Skin epidermis (tissue), 12 donors: Measurements from ENCODE around the gene ADAT1.
"Not testable (repeated sequence)": the region's sequence is repeated elsewhere in the genome, so short reads cannot be mapped to it uniquely, and the experiment has no call there.

ENCODE experiments used
- H3K27ac ChIP-seq, 21 experiments: fragments of 200-600 bp; sonication (generic) in 11 of 21; one replicate each; pipeline ENCODE4 v1.5.0; 2020; ENCODE audit warnings: mild to moderate bottlenecking in 3 of 21, inconsistent platforms in 2 of 21, moderate library complexity in 2 of 21
- H3K4me3 ChIP-seq, 7 experiments: fragments of 200-600 bp; sonication (generic) in 2 of 7; one replicate each; pipeline ENCODE4 v1.5.0; 2020; ENCODE audit warnings: inconsistent platforms in 2 of 7, mild to moderate bottlenecking in 2 of 7, moderate library complexity in 1 of 7

ADAT1 gene

DNA sequence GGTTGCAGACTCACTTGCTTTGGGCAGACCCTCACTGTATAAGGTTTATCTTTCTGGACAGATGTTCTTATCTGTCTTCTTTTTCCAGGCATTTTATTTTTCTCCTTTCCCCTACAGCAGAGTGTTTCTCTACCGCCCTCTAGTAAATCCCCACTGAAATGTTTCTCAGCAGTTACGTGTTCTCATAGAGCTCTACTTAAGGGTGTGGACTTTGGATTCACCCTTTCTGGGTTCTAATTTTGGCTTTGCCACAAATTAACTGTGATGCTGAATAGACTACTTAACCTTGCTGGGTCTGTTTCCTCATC is 2.0 kb downstream of the ADAT1 start:
- no peak overlapping the region for H3K4me3 ChIP-seq
- H3K27ac ChIP-seq, result peak overlapping the region in 3 of 21 experiments; percentile 3 to 65 (median 52)

DNA sequence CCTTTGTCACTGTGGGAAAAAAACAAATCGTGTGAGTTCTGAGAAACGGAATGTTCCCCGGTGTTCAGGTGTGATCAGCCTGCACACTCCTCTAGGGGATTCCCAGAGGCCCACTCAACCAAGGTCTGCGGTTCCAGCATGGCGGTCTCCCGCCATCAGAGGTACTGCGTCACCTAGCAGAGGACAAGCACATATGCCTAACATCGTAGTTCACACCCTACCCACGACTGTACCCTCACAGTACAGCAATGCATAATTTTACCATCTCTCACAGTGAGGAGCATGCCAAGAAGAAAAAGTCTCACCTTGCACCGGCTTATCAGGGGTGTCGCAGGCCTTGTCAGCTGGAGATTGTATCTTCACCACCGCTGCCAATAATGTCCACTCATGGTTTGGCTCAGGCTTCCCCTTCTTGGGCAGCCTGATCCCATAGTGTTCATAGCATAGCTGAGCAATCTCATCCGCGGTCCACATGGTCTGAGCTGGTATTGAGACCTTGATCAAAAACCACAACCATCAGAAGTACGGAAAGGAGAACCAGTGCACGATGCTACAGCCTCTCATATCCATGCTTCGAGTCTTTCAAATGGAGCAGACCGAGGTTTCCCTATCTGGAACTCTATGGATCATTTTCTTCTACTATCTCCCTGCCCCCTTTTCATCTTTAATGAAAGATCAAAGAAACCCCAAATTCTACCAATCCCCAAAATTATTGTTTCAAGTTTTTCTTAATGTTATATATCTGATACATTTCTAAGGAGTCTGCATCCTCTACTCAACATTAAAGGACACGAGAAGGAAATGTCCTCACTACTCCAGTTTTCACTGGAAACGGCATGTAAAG is 2.5 kb downstream of the ADAT1 start:
- H3K4me3 ChIP-seq, result no peak overlapping the region
- H3K27ac ChIP-seq, result peak overlapping the region in 6 of 21 experiments; percentile 3 to 65 (median 38)

- H3K4me3 ChIP-seq, result no peak overlapping the region
- H3K27ac ChIP-seq, result no peak overlapping the region
Observed at GRCh38 chr16:75618780-75619179, 4.3 kb downstream of the ADAT1 start.

DNA sequence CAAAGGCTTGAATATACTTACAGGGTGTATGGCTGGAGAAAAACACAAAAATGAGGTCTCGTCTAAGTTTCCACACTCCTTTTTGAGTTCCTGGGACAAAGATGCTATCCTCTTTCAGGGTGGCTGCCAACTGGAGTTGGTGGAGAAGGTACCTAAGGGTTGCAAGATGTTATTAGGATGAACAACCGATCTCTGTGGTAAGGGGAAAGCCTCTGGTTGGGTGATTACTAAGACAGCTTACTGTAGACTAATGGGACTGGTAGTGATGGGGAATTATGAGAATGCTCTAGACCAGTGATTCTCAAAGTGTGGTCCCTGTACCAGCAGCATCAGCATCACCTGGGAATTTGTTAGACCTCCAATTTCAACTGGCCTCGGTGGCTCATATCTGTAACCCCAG is 6.0 kb downstream of the ADAT1 start:
- Histone ChIP-seq H3K4me3 (no peak overlapping the region), H3K27ac (peak overlapping the region in 7 of 21 experiments; percentile 9 to 76 (median 41))

- H3K27ac ChIP-seq, result peak overlapping the region in 6 of 21 experiments; percentile 18 to 76 (median 54)
- no peak overlapping the region for H3K4me3 ChIP-seq
Observed at GRCh38 chr16:75616521-75617010, 6.5 kb downstream of the ADAT1 start.

DNA sequence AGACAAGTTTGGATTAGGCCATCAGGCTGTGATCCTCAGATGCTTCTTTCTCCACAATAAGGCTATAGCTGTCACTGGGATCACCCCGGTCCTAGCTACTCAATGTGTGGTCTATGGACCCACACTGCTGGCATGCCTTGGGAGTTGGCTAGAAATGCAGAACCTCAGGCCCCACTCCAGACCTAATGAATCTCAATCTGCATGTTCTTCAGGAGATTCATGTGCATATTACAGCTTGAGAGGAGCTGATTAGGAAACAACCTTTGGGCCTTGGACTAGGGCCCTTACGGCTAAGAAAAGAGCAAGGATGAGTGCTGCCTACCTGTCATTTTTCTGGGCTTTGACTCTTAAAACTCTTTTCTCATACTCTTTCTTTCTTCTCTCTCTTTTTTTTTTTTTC is 7.5 kb downstream of the ADAT1 start:
- no peak overlapping the region for H3K4me3 ChIP-seq
- peak overlapping the region in 6 of 21 experiments; percentile 27 to 76 (median 64) for H3K27ac ChIP-seq

DNA sequence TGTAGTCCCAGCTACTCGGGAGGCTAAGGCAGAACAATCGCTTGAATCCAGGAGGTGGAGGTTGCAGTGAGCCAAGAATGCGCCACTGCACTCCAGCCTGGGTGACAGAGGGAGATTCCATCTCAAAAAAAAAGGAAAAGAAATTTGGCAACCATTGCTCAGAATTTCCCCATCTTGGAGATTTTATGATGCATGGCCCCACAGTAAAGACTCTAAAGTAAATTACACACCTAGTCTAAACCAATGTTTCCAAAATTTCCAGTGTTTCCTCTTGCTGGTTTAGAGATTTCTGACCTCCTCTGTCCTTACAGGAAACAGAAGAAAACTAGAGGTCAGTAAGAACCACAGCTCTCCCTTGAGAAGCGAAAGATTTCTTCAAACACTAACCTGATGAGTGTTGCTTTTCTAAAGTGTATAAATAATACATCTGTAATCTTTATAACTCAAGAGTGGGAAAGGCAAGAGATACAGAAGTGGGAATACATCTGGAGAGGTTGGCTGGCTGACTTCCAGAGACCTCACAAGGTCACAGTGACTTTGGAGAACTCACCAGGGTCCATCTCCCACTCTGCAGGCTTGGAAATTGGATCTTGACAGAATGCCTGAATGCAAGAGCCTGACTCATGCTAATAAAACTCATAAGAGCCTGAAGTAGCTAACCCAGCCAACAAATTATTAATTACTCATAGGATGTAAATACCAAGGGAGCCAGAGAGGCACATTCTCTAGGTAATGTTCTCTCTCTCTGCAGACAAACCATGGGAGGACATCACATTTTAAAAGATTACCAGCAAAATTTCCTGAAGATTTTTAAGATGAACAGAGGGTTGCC is 8.8 kb downstream of the ADAT1 start:
- no peak overlapping the region for H3K4me3 ChIP-seq

DNA sequence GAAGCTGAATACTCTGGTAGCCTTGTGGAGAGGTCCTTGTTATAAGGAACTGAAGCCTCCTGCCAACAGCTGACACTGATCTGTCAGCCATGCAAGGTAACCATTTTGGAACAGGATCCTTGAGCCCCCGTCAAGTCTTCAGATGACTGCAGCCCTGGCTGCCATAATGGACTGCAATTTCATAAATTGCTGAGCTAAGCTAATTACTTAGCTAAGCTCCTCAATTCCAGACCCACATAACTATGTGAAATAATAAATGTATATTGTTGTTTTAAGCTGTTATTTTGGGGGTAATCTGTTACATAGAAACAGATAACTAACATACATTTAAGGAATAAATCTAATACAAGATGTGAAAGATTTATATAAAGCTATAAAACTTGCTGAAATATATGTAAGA is 16.6 kb downstream of the ADAT1 start:
- H3K27ac ChIP-seq, result no peak overlapping the region
- H3K4me3 ChIP-seq, result no peak overlapping the region

More for the DNA sequence above, 8.8 kb downstream of the ADAT1 start:
- no peak overlapping the region for H3K27ac ChIP-seq

GRCh38 chr16:75603241-75603640 is 19.8 kb downstream of the ADAT1 start:
- Histone ChIP-seq H3K27ac (no peak overlapping the region), H3K4me3 (no peak overlapping the region)

DNA sequence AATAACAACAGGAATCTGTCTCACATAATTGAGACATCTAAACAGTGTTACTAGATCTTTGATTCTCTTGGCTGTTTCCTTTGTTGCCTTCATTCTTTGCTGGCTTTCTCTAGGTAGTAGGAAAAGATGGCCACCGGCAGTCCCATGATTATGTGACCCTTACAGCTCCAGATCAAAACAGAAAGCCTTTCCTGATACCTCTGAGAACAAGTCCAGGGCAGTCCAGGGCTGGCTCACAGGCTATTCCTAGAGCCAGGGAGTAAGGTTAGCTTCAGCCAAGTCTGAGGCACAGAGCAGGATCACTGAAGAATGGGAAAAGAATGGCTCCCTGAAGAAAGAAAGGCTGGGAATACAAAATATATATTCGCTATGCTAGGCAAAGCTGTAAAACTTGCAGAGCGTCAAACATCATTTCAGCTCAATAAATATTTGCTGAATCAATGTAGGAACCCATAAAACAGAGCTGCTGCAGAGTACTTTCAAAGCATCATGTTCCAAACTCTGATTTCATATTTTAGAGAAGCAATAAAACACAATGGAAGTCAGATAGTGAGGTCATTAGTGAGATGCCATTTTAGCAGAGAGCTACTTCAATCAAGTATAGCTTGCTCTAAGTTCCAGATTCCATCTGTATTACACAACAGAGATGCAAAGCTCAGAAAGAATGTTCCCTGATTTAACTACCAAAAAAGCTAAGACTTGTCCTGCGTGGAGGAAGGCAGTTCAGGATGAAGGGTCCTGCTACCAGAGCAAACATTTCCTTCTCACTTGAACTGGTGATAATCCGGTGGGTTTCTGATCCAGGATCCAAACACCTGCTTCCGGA is 23.4 kb downstream of the ADAT1 start:
- H3K4me3 ChIP-seq, result no peak overlapping the region
- H3K27ac ChIP-seq, result no peak overlapping the region

DNA sequence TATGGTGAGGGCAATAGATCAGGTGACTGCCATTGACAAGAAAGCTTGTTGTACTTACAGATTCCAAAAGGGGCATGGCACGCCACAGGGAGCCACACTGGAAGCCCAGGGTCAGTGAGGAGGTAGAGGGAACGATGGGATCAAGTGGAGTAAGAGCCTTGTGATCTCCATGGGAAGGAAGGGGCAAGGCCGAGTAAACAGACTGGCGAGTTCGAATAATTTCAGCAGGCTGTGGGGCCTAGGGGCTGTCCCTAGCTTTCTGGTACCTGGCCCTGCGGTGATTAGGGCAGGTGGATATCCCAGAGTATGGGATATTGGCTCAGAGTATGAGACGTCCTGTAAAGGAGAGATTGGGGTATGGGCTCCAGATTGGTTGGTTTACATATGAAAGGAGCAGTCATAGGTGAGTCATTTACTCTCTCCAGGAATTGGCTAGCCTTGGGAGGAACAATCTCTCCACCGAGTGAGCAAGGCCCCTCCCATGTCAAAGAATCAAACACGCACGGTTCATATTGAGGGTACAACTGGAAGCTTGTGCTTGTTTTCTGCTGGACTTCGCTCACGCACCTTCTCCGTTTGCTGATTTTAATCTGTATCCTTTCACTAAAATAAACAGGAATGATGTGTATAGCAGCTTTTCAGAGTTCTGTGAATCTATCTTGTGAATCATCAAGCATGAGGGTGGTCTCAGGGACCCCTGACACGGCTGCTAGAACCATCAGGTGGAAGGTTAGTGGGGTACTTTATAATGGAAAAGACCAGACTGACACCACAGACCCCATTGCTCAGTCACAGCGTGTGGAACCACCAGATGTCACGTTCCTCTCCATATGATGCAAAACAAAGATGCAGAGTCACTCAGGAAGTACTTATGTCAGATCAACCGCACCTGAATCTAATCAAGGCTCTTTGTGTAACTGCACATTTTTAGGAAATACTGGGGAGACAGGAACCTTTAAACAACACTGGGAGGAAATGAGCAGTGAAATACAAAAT is 29.0 kb downstream of the ADAT1 start:
- peak overlapping the region in 2 of 21 experiments; percentile 6 to 34 for H3K27ac ChIP-seq
- no peak overlapping the region for H3K4me3 ChIP-seq

GRCh38 chr16:75593308-75593707 is 29.8 kb downstream of the ADAT1 start:
- no peak overlapping the region for H3K27ac ChIP-seq
- H3K4me3 ChIP-seq, result no peak overlapping the region

GRCh38 chr16:75591927-75592326 is 31.2 kb downstream of the ADAT1 start:
- H3K27ac ChIP-seq, H3K4me3 ChIP-seq: not testable (repeated sequence)

- Histone ChIP-seq H3K27ac (peak overlapping the region in 17 of 21 experiments; percentile 7 to 82 (median 52)), H3K4me3 (no peak overlapping the region)
Observed at GRCh38 chr16:75590920-75591843, 31.9 kb downstream of the ADAT1 start.

GRCh38 chr16:75589306-75589705 is 33.8 kb downstream of the ADAT1 start:
- Histone ChIP-seq H3K4me3 (no peak overlapping the region), H3K27ac (peak overlapping the region in 9 of 21 experiments; percentile 21 to 82 (median 63))

DNA sequence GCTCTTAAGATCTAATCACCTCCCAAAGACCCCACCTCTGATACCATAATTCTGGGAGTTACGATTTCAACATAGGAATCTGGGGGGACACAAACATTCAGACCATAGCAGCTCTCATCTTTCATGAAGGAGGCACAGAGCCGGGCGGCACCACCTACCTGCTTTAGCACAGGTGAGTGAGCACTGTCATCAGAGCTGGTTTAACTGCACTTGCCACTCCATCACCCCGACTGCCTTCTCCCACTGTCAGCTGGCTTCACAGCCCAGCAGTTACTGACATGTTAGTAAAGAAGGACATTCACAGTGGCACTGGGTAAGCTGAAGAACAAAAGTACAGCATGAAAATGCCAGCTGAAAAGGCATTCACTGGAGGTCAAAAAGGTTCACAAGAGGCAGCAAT is 34.4 kb downstream of the ADAT1 start:
- H3K4me3 ChIP-seq, result no peak overlapping the region
- peak overlapping the region in 6 of 21 experiments; percentile 10 to 75 (median 43) for H3K27ac ChIP-seq

GRCh38 chr16:75584108-75584507 is 39.0 kb downstream of the ADAT1 start:
- Histone ChIP-seq H3K27ac (no peak overlapping the region), H3K4me3 (no peak overlapping the region)
